ENCODE measurements around the gene IFT122.
A peak's percentile ranks its signal among the peaks of the same experiment; 100 is the strongest.

The IFT122 gene

GRCh38 chr3:129413687-129414506 lies 26.1 kb upstream of the IFT122 start:
- no peak for DNase-seq (ENCODE audit: low read depth in 2 of 2)

- DNase-seq (ENCODE audit: low read depth in 2 of 2) = no peak
Observed at GRCh38 chr3:129415378-129415777, 24.6 kb upstream of the IFT122 start.

- no peak for DNase-seq (ENCODE audit: low read depth in 2 of 2)
Observed at GRCh38 chr3:129415830-129416229, 24.2 kb upstream of the IFT122 start.

GRCh38 chr3:129416415-129416814 lies 23.6 kb upstream of the IFT122 start:
- DNase-seq (ENCODE audit: low read depth in 2 of 2) = no peak

GRCh38 chr3:129417326-129417725 lies 22.7 kb upstream of the IFT122 start:
- DNase-seq (ENCODE audit: low read depth in 2 of 2) = no peak

GRCh38 chr3:129418041-129418973 lies 21.7 kb upstream of the IFT122 start:
- DNase-seq (ENCODE audit: low read depth in 2 of 2) = no peak

GRCh38 chr3:129419476-129419875 lies 20.5 kb upstream of the IFT122 start:
- no peak for DNase-seq (ENCODE audit: low read depth in 2 of 2)

- DNase-seq (ENCODE audit: low read depth in 2 of 2) = no peak
Observed at GRCh38 chr3:129421236-129421883, 18.7 kb upstream of the IFT122 start.

- DNase-seq (ENCODE audit: low read depth in 2 of 2) = no peak
Observed at GRCh38 chr3:129421988-129422745, 17.9 kb upstream of the IFT122 start.

GRCh38 chr3:129422897-129423296 lies 17.1 kb upstream of the IFT122 start:
- no peak for DNase-seq (ENCODE audit: low read depth in 2 of 2)

GRCh38 chr3:129424185-129424841 lies 15.7 kb upstream of the IFT122 start:
- no peak for DNase-seq (ENCODE audit: low read depth in 2 of 2)

GRCh38 chr3:129425213-129425612 lies 14.8 kb upstream of the IFT122 start:
- DNase-seq (ENCODE audit: low read depth in 2 of 2) = no peak

GRCh38 chr3:129425619-129426018 lies 14.4 kb upstream of the IFT122 start:
- no peak for DNase-seq (ENCODE audit: low read depth in 2 of 2)

- DNase-seq (ENCODE audit: low read depth in 2 of 2) = no peak
Observed at GRCh38 chr3:129428007-129428375, 12.0 kb upstream of the IFT122 start.

GRCh38 chr3:129428376-129429079 lies 11.5 kb upstream of the IFT122 start, which contains the start of gene EFCAB12:
TSS of gene EFCAB12 (minus strand) at chr3:129428636. CDS start at chr3:129428488, 148 bp downstream.
- DNase-seq (ENCODE audit: low read depth in 2 of 2) = peak; percentile 79 to 85

- no peak for DNase-seq (ENCODE audit: low read depth in 2 of 2)
Observed at GRCh38 chr3:129429080-129429451, 11.0 kb upstream of the IFT122 start.

GRCh38 chr3:129429602-129430001 lies 10.4 kb upstream of the IFT122 start:
- no peak for DNase-seq (ENCODE audit: low read depth in 2 of 2)

- DNase-seq (ENCODE audit: low read depth in 2 of 2) = no peak
Observed at GRCh38 chr3:129432036-129432435, 8.0 kb upstream of the IFT122 start.

- DNase-seq (ENCODE audit: low read depth in 2 of 2) = no peak
Observed at GRCh38 chr3:129432671-129433070, 7.4 kb upstream of the IFT122 start.

GRCh38 chr3:129433565-129433964 lies 6.5 kb upstream of the IFT122 start:
- no peak for DNase-seq (ENCODE audit: low read depth in 2 of 2)

Measured in stimulated activated CD8-positive, alpha-beta memory T cell treated with anti-CD3 and anti-CD28 coated beads, Interleukin-2, amount 100 ng/mL, for 48 hours (primary cell).